HG02759 (cell line): Measurements from ENCODE around the gene PRCC.

Source experiments
- ATAC-seq: cut with Tn5 transposase; IDR thresholded peaks from one replicate; pipeline ENCODE4 v1.9.1; 2021; ENCODE audit warnings: mild to moderate bottlenecking, moderate library complexity; ENCODE audit not compliant: unreplicated experiment

Gene PRCC

GRCh38 chr1:156767101-156767878 lies at the start of gene PRCC:
TSS of gene PRCC (plus strand) at chr1:156767535. CDS start at chr1:156767772, 237 bp downstream.
- peak; percentile 95 for ATAC-seq

GRCh38 chr1:156721131-156721530 lies 46.2 kb upstream of the PRCC start:
- no peak for ATAC-seq

GRCh38 chr1:156721535-156721934 lies 45.8 kb upstream of the PRCC start:
- ATAC-seq, result no peak

- peak; percentile 32 for ATAC-seq
Measured at GRCh38 chr1:156725683-156726280, 41.6 kb upstream of the PRCC start.

- ATAC-seq, result no peak
Measured at GRCh38 chr1:156726549-156727226, 40.6 kb upstream of the PRCC start.

- no peak for ATAC-seq
Measured at GRCh38 chr1:156727492-156727891, 39.8 kb upstream of the PRCC start.

GRCh38 chr1:156727926-156728598 lies 39.3 kb upstream of the PRCC start, which contains the start of gene METTL25B:
TSS of gene METTL25B (plus strand) at chr1:156728469. CDS start at chr1:156729105, 636 bp downstream.
- peak; percentile 70 for ATAC-seq

- peak; percentile 91 for ATAC-seq
Measured at GRCh38 chr1:156728599-156729462, 38.5 kb upstream of the PRCC start, which contains the start of gene ISG20L2. TSS of gene ISG20L2 (minus strand) at chr1:156728766. CDS start at chr1:156727652, 1,114 bp downstream.

GRCh38 chr1:156733989-156734584 lies 33.2 kb upstream of the PRCC start:
- no peak for ATAC-seq

GRCh38 chr1:156738407-156738806 lies 28.9 kb upstream of the PRCC start:
- no peak for ATAC-seq

GRCh38 chr1:156738916-156739315 lies 28.4 kb upstream of the PRCC start:
- ATAC-seq, result no peak

- ATAC-seq, result no peak
Measured at GRCh38 chr1:156740237-156740740, 27.0 kb upstream of the PRCC start.

- ATAC-seq, result peak; percentile 90
Measured at GRCh38 chr1:156740741-156741480, 26.4 kb upstream of the PRCC start, which contains the start of gene MRPL24. TSS of gene MRPL24 (minus strand) at chr1:156741088. CDS start at chr1:156738704, 2,384 bp downstream.

- ATAC-seq, result no peak
Measured at GRCh38 chr1:156741481-156741983, 25.8 kb upstream of the PRCC start.

GRCh38 chr1:156742017-156742416 lies 25.3 kb upstream of the PRCC start:
- ATAC-seq, result no peak

- no peak for ATAC-seq
Measured at GRCh38 chr1:156742801-156743200, 24.5 kb upstream of the PRCC start.

- no peak for ATAC-seq
Measured at GRCh38 chr1:156743367-156744302, 23.7 kb upstream of the PRCC start.
